Transverse colon (tissue), 3 donors: ENCODE results near the gene SH2B2.

ENCODE experiments used
- EP300 ChIP-seq: sonication (generic); formaldehyde crosslinking; IDR thresholded peaks from one replicate; pipeline ENCODE4 v1.6.1; 2017; ENCODE audit warnings: antibody characterized with exemption, low read depth
- POLR2A ChIP-seq: fragments of 450-650 bp; IDR thresholded peaks from one replicate; pipeline ENCODE4 v1.6.1; 2016; ENCODE audit warnings: antibody characterized with exemption, mild to moderate bottlenecking, moderate library complexity
- TF ChIP-seq, protein P1 (sequence below), 5 experiments: fragments of 200-600 bp in 3 of 5; fragments of 450-650 bp in 2 of 5; sonication (generic) in 3 of 5; IDR thresholded peaks; 1 replicate in 2 of 5; 2 replicates in 3 of 5; pipeline ENCODE4 v1.5.1; 2016 to 2017; ENCODE audit warnings: antibody characterized with exemption in 5 of 5, inconsistent platforms in 3 of 5, mild to moderate bottlenecking in 2 of 5, moderate library complexity in 1 of 5

DNA sequence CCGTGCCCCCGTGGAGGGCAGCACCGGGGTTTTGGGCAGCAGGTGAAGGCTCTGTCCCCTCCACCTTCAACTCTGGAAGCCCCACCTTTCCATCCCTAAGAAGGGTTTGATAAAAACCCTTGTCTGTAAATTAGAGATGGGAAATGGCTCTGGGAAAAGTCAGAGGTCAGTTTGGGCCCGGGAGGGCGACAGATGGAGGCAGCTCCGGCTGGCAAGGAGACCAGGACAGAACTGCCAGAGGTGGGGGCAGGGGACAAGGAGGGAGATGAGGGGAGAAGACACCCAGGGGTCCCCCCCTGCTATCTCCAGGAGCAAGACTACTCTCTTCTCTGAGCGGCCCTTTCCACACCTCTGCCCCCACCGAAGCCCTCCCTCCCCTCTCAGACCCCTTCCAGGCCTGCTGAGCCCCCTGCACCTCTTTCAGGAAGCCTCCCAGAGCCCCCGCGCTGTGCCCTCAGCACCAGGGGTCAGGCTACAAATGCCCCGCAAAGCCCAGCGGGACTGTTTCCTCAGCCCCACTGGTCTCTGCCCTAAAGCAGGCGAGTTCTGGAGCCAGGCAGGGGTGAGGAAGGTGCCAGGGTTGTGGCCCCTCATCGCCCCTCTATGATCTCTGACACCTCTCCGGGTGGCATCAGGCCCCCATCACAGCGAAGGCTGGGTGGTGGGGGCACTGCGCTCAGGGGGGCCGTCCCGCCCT is 980 bp upstream of the SH2B2 start:
- TF ChIP-seq, protein P1, sequence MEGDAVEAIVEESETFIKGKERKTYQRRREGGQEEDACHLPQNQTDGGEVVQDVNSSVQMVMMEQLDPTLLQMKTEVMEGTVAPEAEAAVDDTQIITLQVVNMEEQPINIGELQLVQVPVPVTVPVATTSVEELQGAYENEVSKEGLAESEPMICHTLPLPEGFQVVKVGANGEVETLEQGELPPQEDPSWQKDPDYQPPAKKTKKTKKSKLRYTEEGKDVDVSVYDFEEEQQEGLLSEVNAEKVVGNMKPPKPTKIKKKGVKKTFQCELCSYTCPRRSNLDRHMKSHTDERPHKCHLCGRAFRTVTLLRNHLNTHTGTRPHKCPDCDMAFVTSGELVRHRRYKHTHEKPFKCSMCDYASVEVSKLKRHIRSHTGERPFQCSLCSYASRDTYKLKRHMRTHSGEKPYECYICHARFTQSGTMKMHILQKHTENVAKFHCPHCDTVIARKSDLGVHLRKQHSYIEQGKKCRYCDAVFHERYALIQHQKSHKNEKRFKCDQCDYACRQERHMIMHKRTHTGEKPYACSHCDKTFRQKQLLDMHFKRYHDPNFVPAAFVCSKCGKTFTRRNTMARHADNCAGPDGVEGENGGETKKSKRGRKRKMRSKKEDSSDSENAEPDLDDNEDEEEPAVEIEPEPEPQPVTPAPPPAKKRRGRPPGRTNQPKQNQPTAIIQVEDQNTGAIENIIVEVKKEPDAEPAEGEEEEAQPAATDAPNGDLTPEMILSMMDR (IDR thresholded peaks at IDR 0.05): no peak
- TF ChIP-seq POLR2A (no peak), EP300 (no peak)
